ENCODE measurements around the gene ZBTB16.

ZBTB16 gene

GRCh38 chr11:114256176-114256966 lies 196.9 kb downstream of the ZBTB16 start:
- no peaks in the 10 kb centered on the region for H3K27me3 ChIP-seq (ENCODE audit: insufficient read depth, poor library complexity, severe bottlenecking)
- no peak for DNase-seq (ENCODE audit: low read depth in 1 of 2, low spot score in 1 of 2)
- H3K4me3 ChIP-seq (replicated peaks; ENCODE audit: insufficient read depth, low read length) = no peak overlapping the region
- no peak for TF ChIP-seq REST (IDR thresholded peaks at IDR 0.05; ENCODE audit: insufficient replicate concordance, low read depth)
- no peak for TF ChIP-seq POLR2AphosphoS5 (IDR thresholded peaks at IDR 0.05; ENCODE audit: low read depth)
- TF ChIP-seq, protein P1, sequence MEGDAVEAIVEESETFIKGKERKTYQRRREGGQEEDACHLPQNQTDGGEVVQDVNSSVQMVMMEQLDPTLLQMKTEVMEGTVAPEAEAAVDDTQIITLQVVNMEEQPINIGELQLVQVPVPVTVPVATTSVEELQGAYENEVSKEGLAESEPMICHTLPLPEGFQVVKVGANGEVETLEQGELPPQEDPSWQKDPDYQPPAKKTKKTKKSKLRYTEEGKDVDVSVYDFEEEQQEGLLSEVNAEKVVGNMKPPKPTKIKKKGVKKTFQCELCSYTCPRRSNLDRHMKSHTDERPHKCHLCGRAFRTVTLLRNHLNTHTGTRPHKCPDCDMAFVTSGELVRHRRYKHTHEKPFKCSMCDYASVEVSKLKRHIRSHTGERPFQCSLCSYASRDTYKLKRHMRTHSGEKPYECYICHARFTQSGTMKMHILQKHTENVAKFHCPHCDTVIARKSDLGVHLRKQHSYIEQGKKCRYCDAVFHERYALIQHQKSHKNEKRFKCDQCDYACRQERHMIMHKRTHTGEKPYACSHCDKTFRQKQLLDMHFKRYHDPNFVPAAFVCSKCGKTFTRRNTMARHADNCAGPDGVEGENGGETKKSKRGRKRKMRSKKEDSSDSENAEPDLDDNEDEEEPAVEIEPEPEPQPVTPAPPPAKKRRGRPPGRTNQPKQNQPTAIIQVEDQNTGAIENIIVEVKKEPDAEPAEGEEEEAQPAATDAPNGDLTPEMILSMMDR (IDR thresholded peaks at IDR 0.05; ENCODE audit: insufficient read depth, low read length) = no peak
- no peak for TF ChIP-seq GABPA (IDR thresholded peaks at IDR 0.05; ENCODE audit: low read depth)
- no peak for TF ChIP-seq SPI1 (IDR thresholded peaks at IDR 0.05; ENCODE audit: borderline replicate concordance, low read depth)
- H3K27ac ChIP-seq (replicated peaks) = no peak overlapping the region

DNA sequence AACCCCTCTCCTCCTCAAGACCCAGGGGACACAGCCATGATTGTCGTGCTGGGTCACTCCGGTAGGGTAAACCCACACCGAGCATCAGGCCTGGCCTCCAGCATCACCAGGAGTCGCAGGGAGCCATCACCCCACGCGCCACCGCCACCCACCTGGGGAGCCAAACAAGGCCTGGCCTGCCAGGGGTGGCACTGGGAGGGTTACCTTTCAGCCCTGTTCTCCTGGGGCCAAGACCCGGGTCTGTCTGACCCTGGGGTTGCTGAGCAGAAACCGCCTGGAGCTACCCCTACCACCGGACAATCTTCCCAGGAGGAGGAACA lies 197.4 kb downstream of the ZBTB16 start:
- Histone ChIP-seq H3K27me3 (ENCODE audit: insufficient read depth, poor library complexity, severe bottlenecking) (no peaks in the 10 kb centered on the region), H3K27ac (replicated peaks) (no peak overlapping the region), H3K4me3 (replicated peaks; ENCODE audit: insufficient read depth, low read length) (no peak overlapping the region)
- no peak for DNase-seq (ENCODE audit: low read depth in 1 of 2, low spot score in 1 of 2)
- TF ChIP-seq, protein P1 (IDR thresholded peaks at IDR 0.05; ENCODE audit: insufficient read depth, low read length) = no peak
- no peak for TF ChIP-seq POLR2AphosphoS5 (IDR thresholded peaks at IDR 0.05; ENCODE audit: low read depth)

DNA sequence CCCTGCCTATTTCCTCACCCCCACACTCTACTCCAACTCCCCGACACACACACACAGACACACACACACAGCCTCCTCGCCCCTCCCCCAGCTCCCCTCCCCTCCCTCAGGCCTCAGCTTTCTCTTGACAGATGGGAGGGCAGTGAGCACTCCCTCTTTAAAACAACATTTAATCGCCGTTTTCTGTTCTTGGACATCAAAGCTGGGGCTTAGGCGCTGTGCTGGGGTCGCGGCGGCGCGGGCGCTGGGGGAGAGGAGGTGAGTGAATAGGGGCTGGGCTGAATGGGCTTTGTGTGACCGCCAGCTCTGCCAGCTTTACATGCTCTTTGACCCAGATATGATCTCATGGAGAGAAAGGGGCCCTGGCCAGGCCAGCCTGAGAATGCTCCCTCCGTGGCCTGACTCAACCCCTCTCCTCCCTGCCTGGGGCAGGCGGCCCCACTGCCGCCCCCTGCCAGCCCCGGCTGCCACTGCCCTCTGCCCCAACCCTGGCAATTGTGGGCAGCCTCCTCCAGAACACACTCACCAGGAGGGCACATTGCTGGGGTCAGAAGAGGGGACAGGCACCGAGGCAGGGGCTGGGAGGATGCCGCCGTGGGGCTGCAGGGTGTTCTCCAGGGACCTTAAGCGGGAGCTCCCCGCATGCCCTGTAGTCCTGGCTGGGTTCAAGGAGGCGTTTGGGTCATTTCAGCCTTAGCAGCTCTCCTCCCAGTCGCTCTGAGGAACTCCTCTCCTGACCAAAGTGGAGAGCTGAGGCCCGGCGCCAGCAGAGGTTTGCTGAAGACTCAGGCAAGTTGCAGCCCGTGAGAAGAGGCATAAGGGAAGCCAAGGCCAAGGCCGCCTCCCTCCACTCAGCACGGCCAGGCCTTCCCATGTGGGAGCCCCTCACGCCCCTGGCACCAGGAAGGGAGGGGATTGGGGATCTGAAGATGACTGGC lies 198.4 kb downstream of the ZBTB16 start:
- TF ChIP-seq SPI1 (IDR thresholded peaks at IDR 0.05; ENCODE audit: borderline replicate concordance, low read depth) (no peak), POLR2AphosphoS5 (IDR thresholded peaks at IDR 0.05; ENCODE audit: low read depth) (no peak), GABPA (IDR thresholded peaks at IDR 0.05; ENCODE audit: low read depth) (no peak), REST (IDR thresholded peaks at IDR 0.05; ENCODE audit: insufficient replicate concordance, low read depth) (no peak)
- TF ChIP-seq, protein P1 (IDR thresholded peaks at IDR 0.05; ENCODE audit: insufficient read depth, low read length) = no peak
- H3K4me3 ChIP-seq (replicated peaks; ENCODE audit: insufficient read depth, low read length) = no peak overlapping the region
- DNase-seq (ENCODE audit: low read depth in 1 of 2, low spot score in 1 of 2) = peak in 1 of 2 experiments; percentile 21
- no peak overlapping the region for H3K27ac ChIP-seq (replicated peaks)
- no peaks in the 10 kb centered on the region for H3K27me3 ChIP-seq (ENCODE audit: insufficient read depth, poor library complexity, severe bottlenecking)

Measured in HL-60 (cell line).